Kidney (tissue), 14 donors: ENCODE results near the gene SRPK2. TPM values are rescaled to one million over a fixed set of nuclear protein-coding genes. Genes with fewer than 3 reads are reported as not detected.
"Not testable (repeated sequence)": the region's sequence is repeated elsewhere in the genome, so short reads cannot be mapped to it uniquely, and the experiment has no call there.

Source experiments
- DNase-seq, 5 donors: peaks; one replicate each; pipeline ENCODE4 v3.0.0-alpha.2; 2013 to 2020
- FAIRE-seq: peaks from 2 replicates; lab custom pipeline; 2012; peaks lifted over from hg19 to GRCh38; lab: Jason Lieb, UNC
- H3K27ac ChIP-seq, 2 donors: one replicate each; pipeline ENCODE4 v1.7.0; 2013; ENCODE audit warnings: low read depth in 2 of 2, low read length in 2 of 2, inconsistent platforms in 1 of 2
- H3K27me3 ChIP-seq: one replicate; pipeline ENCODE4 v1.7.1; 2013; ENCODE audit warnings: low read length, inconsistent platforms; ENCODE audit not compliant: control insufficient read depth, insufficient read depth
- H3K36me3 ChIP-seq, 3 donors: one replicate each; pipeline versions ENCODE4 v1.7.0 to v1.7.1; 2013; ENCODE audit warnings: low read length in 3 of 3, control low read depth in 1 of 3, inconsistent platforms in 1 of 3; ENCODE audit not compliant: insufficient read depth in 3 of 3, control insufficient read depth in 2 of 3
- H3K4me1 ChIP-seq, 3 donors: one replicate each; pipeline versions ENCODE4 v1.7.0 to v1.7.1; 2013; ENCODE audit warnings: low read length in 3 of 3, inconsistent platforms in 1 of 3, low read depth in 1 of 3; ENCODE audit not compliant: control insufficient read depth in 2 of 3, insufficient read depth in 2 of 3
- H3K4me3 ChIP-seq, 3 donors: one replicate each; pipeline versions ENCODE4 v1.7.0 to v1.8.1; 2013; ENCODE audit warnings: low read length in 3 of 3, control low read depth in 1 of 3, inconsistent platforms in 1 of 3
- H3K9ac ChIP-seq, 3 donors: one replicate each; pipeline versions ENCODE4 v1.7.0 to v1.7.1; 2013; ENCODE audit warnings: low read length in 3 of 3, control low read depth in 1 of 3, inconsistent platforms in 1 of 3
- H3K9me3 ChIP-seq, 3 donors: one replicate each; pipeline versions ENCODE4 v1.7.0 to v1.7.1; 2013; ENCODE audit warnings: low read length in 3 of 3, control low read depth in 1 of 3, inconsistent platforms in 1 of 3; ENCODE audit not compliant: control insufficient read depth in 2 of 3, insufficient read depth in 1 of 3
- intact Hi-C: fragments of 100-400 bp; cut with DNase I; formaldehyde crosslinking; loops from one replicate; pipeline ENCODE4 v1.11.1; 2022
- polyA plus RNA-seq: library from polyadenylated mRNA; stranded (reverse); fragments of 350-450 nt; fragmentation: Illumina TruSeq; extraction: RNeasy Lipid Tissue Mini Kit (QIAGEN cat#74804); gene quantifications from one replicate; pipeline ENCODE4 v1.2.3, GENCODE V29; 2014; ENCODE audit warnings: low read depth, low replicate concordance; ENCODE audit not compliant: insufficient read depth
- total RNA-seq: library from RNA; stranded (reverse); fragmentation: NEBNext Ultra II Directional; extraction: Animal tissue kit (Norgen Biotek cat#: 25700); gene quantifications from one replicate; pipeline ENCODE4 v1.2.1, GENCODE V29; 2021
- TF ChIP-seq, protein P1 (sequence below): IDR thresholded peaks from 3 replicates; pipeline ENCODE4 v1.5.1; 2012; ENCODE audit warnings: mild to moderate bottlenecking, moderate library complexity, borderline replicate concordance; ENCODE audit not compliant: insufficient read depth; ENCODE audit errors: extremely low read depth
- donor health status: control.
- donor health status: control.
- donor health status: control.
- donor health status: control.
- donor health status: control.
- donor health status: DM: yes; HTN: yes; CAD: no.
- donor health status: Normal renal cell carcinoma (clear cell type).

SRPK2 gene
- total and polyA plus RNA-seq, 2 donors from 2014 or later: 9.9 to 43.1 TPM

GRCh38 chr7:105336009-105336408, 52.7 kb downstream of the SRPK2 start:
- Histone ChIP-seq H3K27ac (no peak overlapping the region), H3K9ac (no peak overlapping the region), H3K27me3 (no peaks in the 10 kb centered on the region), H3K4me1 (no peaks in the 10 kb centered on the region), H3K4me3 (no peak overlapping the region), H3K9me3 (no peaks in the 10 kb centered on the region), H3K36me3 (no peaks in the 10 kb centered on the region)
- DNase-seq (no peak), FAIRE-seq (peak; percentile 95)
- TF ChIP-seq, protein P1, sequence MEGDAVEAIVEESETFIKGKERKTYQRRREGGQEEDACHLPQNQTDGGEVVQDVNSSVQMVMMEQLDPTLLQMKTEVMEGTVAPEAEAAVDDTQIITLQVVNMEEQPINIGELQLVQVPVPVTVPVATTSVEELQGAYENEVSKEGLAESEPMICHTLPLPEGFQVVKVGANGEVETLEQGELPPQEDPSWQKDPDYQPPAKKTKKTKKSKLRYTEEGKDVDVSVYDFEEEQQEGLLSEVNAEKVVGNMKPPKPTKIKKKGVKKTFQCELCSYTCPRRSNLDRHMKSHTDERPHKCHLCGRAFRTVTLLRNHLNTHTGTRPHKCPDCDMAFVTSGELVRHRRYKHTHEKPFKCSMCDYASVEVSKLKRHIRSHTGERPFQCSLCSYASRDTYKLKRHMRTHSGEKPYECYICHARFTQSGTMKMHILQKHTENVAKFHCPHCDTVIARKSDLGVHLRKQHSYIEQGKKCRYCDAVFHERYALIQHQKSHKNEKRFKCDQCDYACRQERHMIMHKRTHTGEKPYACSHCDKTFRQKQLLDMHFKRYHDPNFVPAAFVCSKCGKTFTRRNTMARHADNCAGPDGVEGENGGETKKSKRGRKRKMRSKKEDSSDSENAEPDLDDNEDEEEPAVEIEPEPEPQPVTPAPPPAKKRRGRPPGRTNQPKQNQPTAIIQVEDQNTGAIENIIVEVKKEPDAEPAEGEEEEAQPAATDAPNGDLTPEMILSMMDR: peak; percentile 9
- intact Hi-C loops: no loop called here

GRCh38 chr7:105332661-105333060, 56.1 kb downstream of the SRPK2 start:
- H3K4me3 ChIP-seq, intact Hi-C loops, H3K27ac ChIP-seq, H3K9ac ChIP-seq, FAIRE-seq, H3K27me3 ChIP-seq, H3K9me3 ChIP-seq, DNase-seq, H3K4me1 ChIP-seq, H3K36me3 ChIP-seq: not testable (repeated sequence)

GRCh38 chr7:105330526-105330925, 58.2 kb downstream of the SRPK2 start:
- FAIRE-seq (no peak), DNase-seq (no peak)
- H3K9ac ChIP-seq: no peak overlapping the region
- intact Hi-C loops: no loop called here
- no peaks in the 10 kb centered on the region for H3K9me3 ChIP-seq
- no peak overlapping the region for H3K4me3 ChIP-seq
- no peaks in the 10 kb centered on the region for H3K27me3 ChIP-seq
- no peaks in the 10 kb centered on the region for H3K36me3 ChIP-seq
- H3K4me1 ChIP-seq: no peaks in the 10 kb centered on the region
- H3K27ac ChIP-seq: no peak overlapping the region
- TF ChIP-seq, protein P1: no peak

- TF ChIP-seq, protein P1: no peak
- no peak for FAIRE-seq
- no peaks in the 10 kb centered on the region for H3K4me1 ChIP-seq
These were observed 61.5 kb downstream of the SRPK2 start for GRCh38 chr7:105327201-105327600.

More at GRCh38 chr7:105327201-105327600, 61.5 kb downstream of the SRPK2 start:
- intact Hi-C loops: no loop called here
- Histone ChIP-seq H3K27ac (no peak overlapping the region), H3K27me3 (no peaks in the 10 kb centered on the region), H3K9ac (no peak overlapping the region), H3K9me3 (no peaks in the 10 kb centered on the region), H3K36me3 (no peaks in the 10 kb centered on the region), H3K4me3 (no peak overlapping the region)
- DNase-seq: no peak
